Measurements from ENCODE around the gene PIAS3. TPM values are rescaled to one million over a fixed set of nuclear protein-coding genes. Genes with fewer than 3 reads are reported as not detected.

The PIAS3 gene
- polyA plus RNA-seq, 1 donor from 2014 or later: 15.0 TPM

DNA sequence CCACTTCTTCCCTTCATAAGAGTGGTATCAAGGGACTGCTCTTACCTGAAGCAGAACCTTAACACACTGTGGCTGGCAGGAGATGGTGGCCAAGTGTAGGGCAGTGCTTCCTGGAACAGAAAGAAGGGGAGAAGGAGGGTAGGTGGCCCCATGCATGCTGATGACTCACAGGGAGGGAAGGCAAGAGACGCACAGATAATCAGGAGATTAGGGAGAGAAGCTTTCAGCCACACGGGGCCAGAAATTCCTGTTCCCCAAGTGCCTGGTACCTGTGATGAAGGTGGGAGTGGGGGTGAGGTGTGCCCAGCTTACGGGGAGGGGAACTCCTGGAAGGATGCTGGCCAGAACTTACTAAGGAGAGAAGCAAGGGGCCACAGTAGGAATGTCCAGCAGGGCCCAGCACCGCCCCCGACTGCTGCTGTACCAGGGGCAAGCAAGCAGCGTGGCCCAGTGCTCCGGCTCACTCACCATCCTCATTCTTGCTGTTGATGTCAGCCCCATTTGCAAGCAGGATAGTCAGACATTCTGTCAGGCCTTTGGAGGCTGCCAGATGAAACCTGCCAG, 19.1 kb upstream of the PIAS3 start:
- no peak overlapping the region for H3K4me2 ChIP-seq (ENCODE audit: low read length)
- H3K79me2 ChIP-seq (replicated peaks; ENCODE audit: insufficient read depth, low read length): no peaks in the 10 kb centered on the region
- no peak overlapping the region for H3K9ac ChIP-seq (ENCODE audit: low read length)
- no peaks in the 10 kb centered on the region for H4K20me1 ChIP-seq (ENCODE audit: insufficient read depth)
- H3K4me3 ChIP-seq (ENCODE audit: low read length): no peak overlapping the region
- no peaks in the 10 kb centered on the region for H3K9me2 ChIP-seq (ENCODE audit: insufficient read depth, low read length)
- no peaks in the 10 kb centered on the region for H3K9me3 ChIP-seq (ENCODE audit: low read length)
- H3F3A ChIP-seq (ENCODE audit: insufficient read depth, low read length, poor library complexity, severe bottlenecking): no peaks in the 10 kb centered on the region
- no peaks in the 10 kb centered on the region for H3K36me3 ChIP-seq (ENCODE audit: insufficient read depth, low read length)
- no peak overlapping the region for H2AFZ ChIP-seq (ENCODE audit: low read depth, low read length)
- H3K27me3 ChIP-seq (ENCODE audit: insufficient read depth, low read depth, low read length): no peaks in the 10 kb centered on the region
- no peak overlapping the region for H3K27ac ChIP-seq (ENCODE audit: low read length)
- TF ChIP-seq, protein P1, sequence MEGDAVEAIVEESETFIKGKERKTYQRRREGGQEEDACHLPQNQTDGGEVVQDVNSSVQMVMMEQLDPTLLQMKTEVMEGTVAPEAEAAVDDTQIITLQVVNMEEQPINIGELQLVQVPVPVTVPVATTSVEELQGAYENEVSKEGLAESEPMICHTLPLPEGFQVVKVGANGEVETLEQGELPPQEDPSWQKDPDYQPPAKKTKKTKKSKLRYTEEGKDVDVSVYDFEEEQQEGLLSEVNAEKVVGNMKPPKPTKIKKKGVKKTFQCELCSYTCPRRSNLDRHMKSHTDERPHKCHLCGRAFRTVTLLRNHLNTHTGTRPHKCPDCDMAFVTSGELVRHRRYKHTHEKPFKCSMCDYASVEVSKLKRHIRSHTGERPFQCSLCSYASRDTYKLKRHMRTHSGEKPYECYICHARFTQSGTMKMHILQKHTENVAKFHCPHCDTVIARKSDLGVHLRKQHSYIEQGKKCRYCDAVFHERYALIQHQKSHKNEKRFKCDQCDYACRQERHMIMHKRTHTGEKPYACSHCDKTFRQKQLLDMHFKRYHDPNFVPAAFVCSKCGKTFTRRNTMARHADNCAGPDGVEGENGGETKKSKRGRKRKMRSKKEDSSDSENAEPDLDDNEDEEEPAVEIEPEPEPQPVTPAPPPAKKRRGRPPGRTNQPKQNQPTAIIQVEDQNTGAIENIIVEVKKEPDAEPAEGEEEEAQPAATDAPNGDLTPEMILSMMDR (IDR thresholded peaks at IDR 0.05; ENCODE audit: poor library complexity, severe bottlenecking): no peak
- no peak for TF ChIP-seq SMC3 (conservative IDR thresholded peaks at IDR 0.05; ENCODE audit: poor library complexity)
- TF ChIP-seq, protein P2, sequence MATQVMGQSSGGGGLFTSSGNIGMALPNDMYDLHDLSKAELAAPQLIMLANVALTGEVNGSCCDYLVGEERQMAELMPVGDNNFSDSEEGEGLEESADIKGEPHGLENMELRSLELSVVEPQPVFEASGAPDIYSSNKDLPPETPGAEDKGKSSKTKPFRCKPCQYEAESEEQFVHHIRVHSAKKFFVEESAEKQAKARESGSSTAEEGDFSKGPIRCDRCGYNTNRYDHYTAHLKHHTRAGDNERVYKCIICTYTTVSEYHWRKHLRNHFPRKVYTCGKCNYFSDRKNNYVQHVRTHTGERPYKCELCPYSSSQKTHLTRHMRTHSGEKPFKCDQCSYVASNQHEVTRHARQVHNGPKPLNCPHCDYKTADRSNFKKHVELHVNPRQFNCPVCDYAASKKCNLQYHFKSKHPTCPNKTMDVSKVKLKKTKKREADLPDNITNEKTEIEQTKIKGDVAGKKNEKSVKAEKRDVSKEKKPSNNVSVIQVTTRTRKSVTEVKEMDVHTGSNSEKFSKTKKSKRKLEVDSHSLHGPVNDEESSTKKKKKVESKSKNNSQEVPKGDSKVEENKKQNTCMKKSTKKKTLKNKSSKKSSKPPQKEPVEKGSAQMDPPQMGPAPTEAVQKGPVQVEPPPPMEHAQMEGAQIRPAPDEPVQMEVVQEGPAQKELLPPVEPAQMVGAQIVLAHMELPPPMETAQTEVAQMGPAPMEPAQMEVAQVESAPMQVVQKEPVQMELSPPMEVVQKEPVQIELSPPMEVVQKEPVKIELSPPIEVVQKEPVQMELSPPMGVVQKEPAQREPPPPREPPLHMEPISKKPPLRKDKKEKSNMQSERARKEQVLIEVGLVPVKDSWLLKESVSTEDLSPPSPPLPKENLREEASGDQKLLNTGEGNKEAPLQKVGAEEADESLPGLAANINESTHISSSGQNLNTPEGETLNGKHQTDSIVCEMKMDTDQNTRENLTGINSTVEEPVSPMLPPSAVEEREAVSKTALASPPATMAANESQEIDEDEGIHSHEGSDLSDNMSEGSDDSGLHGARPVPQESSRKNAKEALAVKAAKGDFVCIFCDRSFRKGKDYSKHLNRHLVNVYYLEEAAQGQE (IDR thresholded peaks at IDR 0.05; ENCODE audit: borderline replicate concordance): no peak
- no peak for TF ChIP-seq EP300 (conservative IDR thresholded peaks at IDR 0.05; ENCODE audit: poor library complexity, severe bottlenecking)
- TF ChIP-seq EZH2 (IDR thresholded peaks at IDR 0.05; ENCODE audit: borderline replicate concordance, insufficient read depth, low read length, poor library complexity, severe bottlenecking): no peak
- no peak for TF ChIP-seq TAF1 (IDR thresholded peaks at IDR 0.05; ENCODE audit: low read depth)
- no peak for TF ChIP-seq POLR2AphosphoS5 (IDR thresholded peaks at IDR 0.05)
- TF ChIP-seq RAD21 (conservative IDR thresholded peaks at IDR 0.05): no peak

DNA sequence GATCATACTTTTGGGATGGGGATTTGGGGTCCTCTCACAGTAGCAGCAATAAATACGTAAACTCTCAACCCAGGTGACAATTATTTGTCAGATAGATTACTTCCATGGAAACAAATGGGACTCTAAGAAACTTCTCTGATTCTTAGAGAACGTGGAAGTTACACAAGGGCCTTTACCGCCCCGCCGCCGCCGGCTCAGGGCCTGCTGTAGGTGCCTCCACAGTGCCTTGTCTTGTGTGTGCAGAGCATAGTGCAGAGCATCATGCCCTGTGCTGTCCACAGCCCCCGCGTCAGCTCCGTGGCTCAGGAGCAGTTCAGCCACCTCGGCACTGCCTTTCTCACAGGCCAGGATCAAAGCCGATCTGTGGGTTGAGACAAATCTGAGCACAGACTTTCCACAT, 15.8 kb upstream of the PIAS3 start:
- peaks cover 8% of the 10 kb centered on the region for H3K27me3 ChIP-seq (ENCODE audit: insufficient read depth, low read depth, low read length)
- H3K9me3 ChIP-seq (ENCODE audit: low read length): no peaks in the 10 kb centered on the region
- no peak overlapping the region for H3K27ac ChIP-seq (ENCODE audit: low read length)
- H3K4me3 ChIP-seq (ENCODE audit: low read length): no peak overlapping the region
- H3K4me2 ChIP-seq (ENCODE audit: low read length): no peak overlapping the region
- no peaks in the 10 kb centered on the region for H3K79me2 ChIP-seq (replicated peaks; ENCODE audit: insufficient read depth, low read length)
- H3K9ac ChIP-seq (ENCODE audit: low read length): no peak overlapping the region
- H3K36me3 ChIP-seq (ENCODE audit: insufficient read depth, low read length): no peaks in the 10 kb centered on the region
- no peaks in the 10 kb centered on the region for H3K9me2 ChIP-seq (ENCODE audit: insufficient read depth, low read length)
- TF ChIP-seq EZH2 (IDR thresholded peaks at IDR 0.05; ENCODE audit: borderline replicate concordance, insufficient read depth, low read length, poor library complexity, severe bottlenecking): no peak
- H3F3A ChIP-seq (ENCODE audit: insufficient read depth, low read length, poor library complexity, severe bottlenecking): no peaks in the 10 kb centered on the region
- no peak overlapping the region for H2AFZ ChIP-seq (ENCODE audit: low read depth, low read length)
- H4K20me1 ChIP-seq (ENCODE audit: insufficient read depth): no peaks in the 10 kb centered on the region

Measured in neural cell (in vitro differentiated cells).